Loucy (cell line): ENCODE data around the gene PRSS3.
"Not testable (repeated sequence)": the region's sequence is repeated elsewhere in the genome, so short reads cannot be mapped to it uniquely, and the experiment has no call there.

Experiments
- H2AFZ ChIP-seq: fragments of 200-600 bp; sonication (generic); 2 replicates; pipeline ENCODE4 v1.6.0; 2016; ENCODE audit warnings: antibody characterized with exemption, mild to moderate bottlenecking, low read length, moderate library complexity
- H3F3A ChIP-seq: fragments of 200-600 bp; 2 replicates; pipeline ENCODE4 v1.6.0; 2016; ENCODE audit warnings: antibody characterized with exemption, low read depth, mild to moderate bottlenecking
- H3K27me3 ChIP-seq: fragments of 200-600 bp; sonication (generic); 2 replicates; pipeline ENCODE4 v1.6.1; 2014; ENCODE audit warnings: low read length, mild to moderate bottlenecking; ENCODE audit not compliant: insufficient read depth, poor library complexity, severe bottlenecking
- H3K36me3 ChIP-seq: fragments of 200-600 bp; sonication (generic); 2 replicates; pipeline ENCODE4 v1.6.1; 2016; ENCODE audit warnings: low read length; ENCODE audit not compliant: insufficient read depth
- H3K4me1 ChIP-seq: fragments of 200-600 bp; sonication (generic); 2 replicates; pipeline ENCODE4 v1.5.1; 2014; ENCODE audit warnings: low read length, mild to moderate bottlenecking; ENCODE audit not compliant: insufficient read depth, poor library complexity, severe bottlenecking
- H3K4me2 ChIP-seq: fragments of 200-600 bp; sonication (generic); 2 replicates; pipeline ENCODE4 v1.6.0; 2014; ENCODE audit warnings: antibody characterized with exemption, low read length, low read depth, mild to moderate bottlenecking; ENCODE audit not compliant: poor library complexity, severe bottlenecking
- H3K4me3 ChIP-seq: fragments of 200-600 bp; sonication (generic); 2 replicates; pipeline ENCODE4 v1.5.1; 2014; ENCODE audit warnings: low read length, mild to moderate bottlenecking, mixed read lengths; ENCODE audit not compliant: poor library complexity, severe bottlenecking
- H3K79me2 ChIP-seq: fragments of 200-600 bp; sonication (generic); 2 replicates; pipeline ENCODE4 v1.6.1; 2014; ENCODE audit warnings: low read length; ENCODE audit not compliant: insufficient read depth
- H3K9ac ChIP-seq: fragments of 200-600 bp; sonication (generic); 2 replicates; pipeline ENCODE4 v1.6.0; 2014; ENCODE audit warnings: mild to moderate bottlenecking, low read depth, low read length, moderate library complexity; ENCODE audit not compliant: poor library complexity, severe bottlenecking
- H3K9me2 ChIP-seq: fragments of 200-600 bp; sonication (generic); replicated peaks from 2 replicates; pipeline ENCODE4 v1.6.1; 2016; ENCODE audit warnings: low read depth, low read length, mixed read lengths
- H3K9me3 ChIP-seq: fragments of 200-600 bp; sonication (generic); 2 replicates; pipeline ENCODE4 v1.6.1; 2014; ENCODE audit warnings: mild to moderate bottlenecking, antibody characterized with exemption, low read length, low read depth; ENCODE audit not compliant: insufficient read depth
- H4K20me1 ChIP-seq: fragments of 200-600 bp; sonication (generic); 2 replicates; pipeline ENCODE4 v1.6.0; 2014; ENCODE audit warnings: antibody characterized with exemption, low read length, mild to moderate bottlenecking; ENCODE audit not compliant: insufficient read depth, poor library complexity, severe bottlenecking
- CTCF ChIP-seq: fragments of 200-600 bp; sonication (generic); conservative IDR thresholded peaks from 2 replicates; pipeline ENCODE4 v1.5.1; 2014; ENCODE audit warnings: mild to moderate bottlenecking, antibody characterized with exemption, low read length
- EZH2phosphoT487 ChIP-seq: fragments of 200-600 bp; IDR thresholded peaks from 2 replicates; pipeline ENCODE4 v1.6.1; 2018; ENCODE audit warnings: antibody characterized with exemption, mild to moderate bottlenecking, moderate library complexity, borderline replicate concordance

The PRSS3 gene

GRCh38 chr9:33786681-33787080, 8.7 kb upstream of the PRSS3 start:
- Histone ChIP-seq H3K9me2 (no peaks in the 10 kb centered on the region), H3K9me3 (no peaks in the 10 kb centered on the region), H4K20me1 (no peaks in the 10 kb centered on the region), H3K36me3 (no peaks in the 10 kb centered on the region), H3K27me3 (no peaks in the 10 kb centered on the region), H2AFZ (no peak overlapping the region), H3K4me2 (no peak overlapping the region), H3K79me2 (no peaks in the 10 kb centered on the region), H3K4me1 (peaks cover 9% of the 10 kb centered on the region), H3K9ac (no peak overlapping the region), H3K4me3 (no peak overlapping the region), H3F3A (no peaks in the 10 kb centered on the region)
- TF ChIP-seq EZH2phosphoT487 (no peak), CTCF (no peak)

DNA sequence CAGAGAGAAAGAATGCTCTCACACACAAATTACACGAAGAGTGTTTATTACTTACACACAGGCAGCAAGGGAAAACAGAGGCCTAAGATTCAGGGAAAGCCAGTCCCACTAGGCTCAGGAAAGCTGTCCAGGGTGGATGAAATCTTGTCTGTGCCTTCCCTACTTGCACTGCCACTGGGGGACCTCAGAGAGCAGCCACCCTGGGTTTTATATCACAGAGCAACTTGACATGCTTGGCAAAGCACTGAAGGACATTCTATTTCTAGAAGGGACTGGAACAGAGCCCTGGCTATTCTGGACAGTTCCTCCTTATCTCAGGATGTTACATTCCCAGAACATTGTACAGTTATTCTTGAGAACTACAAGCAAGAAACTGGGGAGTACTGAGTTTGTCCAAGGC, 7.5 kb upstream of the PRSS3 start:
- Histone ChIP-seq H3K9me2 (no peaks in the 10 kb centered on the region), H3F3A (no peaks in the 10 kb centered on the region), H3K79me2 (no peaks in the 10 kb centered on the region), H3K9me3 (no peaks in the 10 kb centered on the region), H3K36me3 (no peaks in the 10 kb centered on the region), H2AFZ (no peak overlapping the region), H3K9ac (no peak overlapping the region), H3K4me3 (no peak overlapping the region), H3K4me1 (no peaks in the 10 kb centered on the region), H3K4me2 (no peak overlapping the region), H4K20me1 (no peaks in the 10 kb centered on the region), H3K27me3 (no peaks in the 10 kb centered on the region)
- TF ChIP-seq CTCF (0 out of 2 replicates have a peak, but pooled peaks have one; percentile 13), EZH2phosphoT487 (no peak)

- H4K20me1 ChIP-seq, H3K4me1 ChIP-seq: not testable (repeated sequence)
These were observed 5.9 kb upstream of the PRSS3 start for GRCh38 chr9:33789429-33789828.

DNA sequence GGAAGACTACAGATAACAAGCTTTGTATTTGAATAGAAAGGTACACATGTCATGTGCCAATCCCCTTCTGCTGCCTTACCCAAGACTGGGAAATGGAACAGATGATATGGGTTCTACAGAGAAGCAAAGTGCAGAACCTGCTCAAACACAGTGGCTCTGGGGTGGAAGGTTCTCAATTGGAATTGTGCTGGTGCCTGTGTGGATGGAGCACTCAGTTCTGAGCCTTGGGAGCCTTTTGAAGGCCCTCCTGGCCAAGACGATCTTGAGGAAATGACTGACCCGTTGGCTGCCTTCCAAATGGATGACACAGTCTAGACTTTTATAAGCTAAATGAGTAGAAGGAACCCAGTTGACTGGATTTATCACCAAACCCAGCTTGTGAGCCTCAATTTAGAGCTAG, 4.2 kb upstream of the PRSS3 start:
- no peaks in the 10 kb centered on the region for H3K9me3 ChIP-seq
- H3K36me3 ChIP-seq: no peaks in the 10 kb centered on the region
- H3K4me3 ChIP-seq: no peak overlapping the region
- no peaks in the 10 kb centered on the region for H3K27me3 ChIP-seq
- no peaks in the 10 kb centered on the region for H3K4me1 ChIP-seq
- TF ChIP-seq EZH2phosphoT487 (no peak), CTCF (no peak)
- no peaks in the 10 kb centered on the region for H3K9me2 ChIP-seq
- H2AFZ ChIP-seq: no peak overlapping the region
- H3F3A ChIP-seq: no peaks in the 10 kb centered on the region
- H3K9ac ChIP-seq: no peak overlapping the region
- H3K79me2 ChIP-seq: no peaks in the 10 kb centered on the region
- H4K20me1 ChIP-seq: no peaks in the 10 kb centered on the region
- H3K4me2 ChIP-seq: no peak overlapping the region

More at GRCh38 chr9:33789429-33789828, 5.9 kb upstream of the PRSS3 start:
- not testable (repeated sequence) for H3K27me3 ChIP-seq, H3F3A ChIP-seq, H3K9me3 ChIP-seq, H2AFZ ChIP-seq, H3K79me2 ChIP-seq, H3K4me2 ChIP-seq, H3K4me3 ChIP-seq, H3K9ac ChIP-seq, H3K9me2 ChIP-seq, H3K36me3 ChIP-seq

GRCh38 chr9:33793496-33793895, 1.9 kb upstream of the PRSS3 start:
- H3K4me3 ChIP-seq, H3K9ac ChIP-seq, H3K36me3 ChIP-seq, H4K20me1 ChIP-seq, H3K4me1 ChIP-seq, H3K79me2 ChIP-seq, H2AFZ ChIP-seq, H3K9me2 ChIP-seq, H3K27me3 ChIP-seq, H3K9me3 ChIP-seq, H3F3A ChIP-seq, H3K4me2 ChIP-seq: not testable (repeated sequence)
